Measurements from ENCODE around the gene SERPINA5.

- no peak for TF ChIP-seq ISL1 (CRISPR knock-in tag; IDR thresholded peaks at IDR 0.05)
- TF ChIP-seq PATZ1 (CRISPR knock-in tag; IDR thresholded peaks at IDR 0.05; ENCODE audit: borderline replicate concordance): no peak
- no peak for TF ChIP-seq RARB (CRISPR knock-in tag; IDR thresholded peaks at IDR 0.05)
- TF ChIP-seq ZFP30 (CRISPR knock-in tag; IDR thresholded peaks at IDR 0.05): no peak
- TF ChIP-seq CSRNP3 (CRISPR knock-in tag; IDR thresholded peaks at IDR 0.05): no peak
- TF ChIP-seq ARNTL (CRISPR knock-in tag; IDR thresholded peaks at IDR 0.05; ENCODE audit: borderline replicate concordance, low read depth): no peak
- TF ChIP-seq ZFP3 (CRISPR knock-in tag; IDR thresholded peaks at IDR 0.05): no peak
Observed at GRCh38 chr14:94598506-94598815, 17.2 kb downstream of the SERPINA5 start.
